K562 (cell line): ENCODE measurements around the gene HKDC1. TPM values are rescaled to one million over a fixed set of nuclear protein-coding genes. Genes with fewer than 3 reads are reported as not detected.

Source experiments
- CHD4 ChIP-seq: fragments of 200-600 bp; sonication (generic); IDR thresholded peaks from 3 replicates; pipeline ENCODE4 v1.6.1; 2012; ENCODE audit warnings: low read depth, mild to moderate bottlenecking, mixed read lengths, low read length, inconsistent platforms; ENCODE audit not compliant: insufficient read depth, insufficient replicate concordance, poor library complexity, severe bottlenecking
- DPF2 ChIP-seq: fragments of 450-650 bp; IDR thresholded peaks from 2 replicates; pipeline ENCODE4 v1.6.1; 2016
- ESRRA ChIP-seq: fragments of 450-650 bp; IDR thresholded peaks from 2 replicates; pipeline ENCODE4 v1.6.1; 2014; ENCODE audit warnings: low read depth, mild to moderate bottlenecking, moderate library complexity, borderline replicate concordance
- FOS ChIP-seq: IDR thresholded peaks from 3 replicates; pipeline ENCODE4 v1.6.1; 2011; ENCODE audit not compliant: insufficient read length; ENCODE audit errors: extremely low read depth
- L3MBTL2 ChIP-seq: fragments of 450-650 bp; IDR thresholded peaks from 2 replicates; pipeline ENCODE4 v1.6.1; 2016; ENCODE audit warnings: mild to moderate bottlenecking, moderate library complexity
- MAFF ChIP-seq: IDR thresholded peaks from 2 replicates; pipeline ENCODE4 v1.6.1; 2012; ENCODE audit warnings: low read length, improper control_type of control experiment
- MAZ ChIP-seq, 2 experiments: fragments of 450-650 bp in 1 of 2; sonication (generic) in 1 of 2; formaldehyde crosslinking; IDR thresholded peaks in 1 of 2; conservative IDR thresholded peaks in 1 of 2; 2 replicates each; pipeline versions ENCODE4 v1.4.0 to v1.5.0; 2020; ENCODE audit warnings: mild to moderate bottlenecking in 1 of 2, missing genetic modification reagents in 1 of 2
- MED1 ChIP-seq: sonication (generic); formaldehyde crosslinking; IDR thresholded peaks from 2 replicates; pipeline ENCODE4 v1.8.1; 2023; ENCODE audit warnings: missing genetic modification reagents, borderline replicate concordance
- NFIX ChIP-seq: fragments of 250-450 bp; sonication (Bioruptor Pico); IDR thresholded peaks from 2 replicates; pipeline ENCODE4 v1.4.0; 2020; ENCODE audit warnings: low read depth, mild to moderate bottlenecking, moderate library complexity
- RBFOX2 ChIP-seq: fragments of 200-400 bp; formaldehyde crosslinking; IDR thresholded peaks from 2 replicates; pipeline ENCODE4 v1.6.1; 2017; ENCODE audit warnings: low read depth, mild to moderate bottlenecking, low read length, moderate library complexity
- SMARCA4 ChIP-seq: fragments of 450-650 bp; IDR thresholded peaks from 2 replicates; pipeline ENCODE4 v1.6.1; 2016
- SOX6 ChIP-seq: fragments of 450-650 bp; IDR thresholded peaks from 2 replicates; pipeline ENCODE4 v1.6.1; 2014; ENCODE audit warnings: mild to moderate bottlenecking
- THRB ChIP-seq: fragments of 450-650 bp; formaldehyde crosslinking; conservative IDR thresholded peaks from 2 replicates; pipeline ENCODE4 v1.4.0; 2022; ENCODE audit warnings: mild to moderate bottlenecking, missing genetic modification characterization
- ZBTB33 ChIP-seq: sonication (generic); formaldehyde crosslinking; IDR thresholded peaks from 2 replicates; pipeline ENCODE4 v1.8.1; 2023; ENCODE audit warnings: mild to moderate bottlenecking, missing genetic modification reagents
- ZNF175 ChIP-seq: fragments of 200-800 bp; sonication (Bioruptor generic); IDR thresholded peaks from 2 replicates; pipeline ENCODE4 v1.6.1; 2016; ENCODE audit warnings: low read depth, mild to moderate bottlenecking, missing genetic modification characterization, missing compliant biosample characterization
- ZNF23 ChIP-seq: fragments of 250-450 bp; sonication (Bioruptor Pico); IDR thresholded peaks from 2 replicates; pipeline ENCODE4 v1.4.0; 2020; ENCODE audit warnings: mild to moderate bottlenecking
- ZNF24 ChIP-seq: fragments of 450-650 bp; IDR thresholded peaks from 2 replicates; pipeline ENCODE4 v1.6.1; 2016
- ZNF395 ChIP-seq: fragments of 200-800 bp; sonication (Bioruptor generic); IDR thresholded peaks from 2 replicates; pipeline ENCODE4 v1.6.1; 2017; ENCODE audit warnings: missing genetic modification characterization, missing compliant biosample characterization
- ZNF639 ChIP-seq, 2 experiments: fragments of 200-800 bp in 1 of 2; sonication (Bioruptor generic) in 1 of 2; sonication (generic) in 1 of 2; formaldehyde crosslinking in 1 of 2; IDR thresholded peaks in 1 of 2; conservative IDR thresholded peaks in 1 of 2; 2 replicates each; pipeline versions ENCODE4 v1.5.0 to v1.6.1; 2016 to 2020; ENCODE audit warnings: missing compliant biosample characterization in 1 of 2, missing genetic modification characterization in 1 of 2, missing genetic modification reagents in 1 of 2
- polyA plus RNA-seq, 8 experiments: library from polyadenylated mRNA; depleted of rRNA in 4 of 8; stranded (reverse) in 5 of 8; unstranded in 3 of 8; fragments of >200 nt; fragmentation: Nextera tagmentation in 2 of 8; fragmentation: Illumina TruSeq in 1 of 8; extraction: Ambion mirVana in 2 of 8; extraction: Trizol in 1 of 8; gene quantifications; 2 replicates each; pipeline versions ENCODE4 v1.2.1 to v1.2.3, GENCODE V29; 2011 to 2014; ENCODE audit warnings: inconsistent platforms in 1 of 8, missing spikeins in 1 of 8
- total RNA-seq, 7 experiments: library from RNA; depleted of rRNA in 6 of 7; stranded (reverse); fragments of >200 nt in 6 of 7; fragmentation: Illumina TruSeq in 2 of 7; extraction: Trizol in 2 of 7; gene quantifications; 2 replicates each; pipeline versions ENCODE4 v1.2.1 to v1.2.3, GENCODE V29; 2011 to 2021; ENCODE audit warnings: low replicate concordance in 1 of 7

Gene HKDC1
- total and polyA plus RNA-seq, 9 of the 15 experiments (the other 6 are each of a cell fraction or from before 2014, with no cell fraction given), result 0.04 to 0.22 (median 0.11) TPM; not detected in 5

GRCh38 chr10:69229616-69229916 lies 9.4 kb downstream of the HKDC1 start (continued):
- no peak for TF ChIP-seq THRB
- TF ChIP-seq SOX6, result no peak
- no peak for TF ChIP-seq ZNF175 (CRISPR knock-in tag)
- no peak for TF ChIP-seq DPF2
- TF ChIP-seq ZNF639 (CRISPR knock-in tag; conservative IDR thresholded peaks at IDR 0.05 in 1 of 2, IDR thresholded peaks at IDR 0.05 in 1 of 2), result no peak
- no peak for TF ChIP-seq ZNF23 (CRISPR knock-in tag)
- TF ChIP-seq FOS, result no peak
- TF ChIP-seq ZNF24, result no peak
- TF ChIP-seq MAFF, result no peak
- 0 out of 2 replicates have a peak, but pooled peaks have one; percentile 6 for TF ChIP-seq SMARCA4
- TF ChIP-seq ZNF395, result peak; percentile 19; the same call in 1 of the 2 replicates
- TF ChIP-seq MED1 (CRISPR knock-in tag), result no peak
- peak; percentile 2; the same call in 1 of the 2 replicates for TF ChIP-seq RBFOX2
- 0 out of 2 replicates have a peak, but pooled peaks have one; percentile 54 for TF ChIP-seq L3MBTL2
- no peak for TF ChIP-seq CHD4
- TF ChIP-seq MAZ (CRISPR knock-in tag; conservative IDR thresholded peaks at IDR 0.05 in 1 of 2, IDR thresholded peaks at IDR 0.05 in 1 of 2), result no peak
- TF ChIP-seq NFIX (CRISPR knock-in tag), result no peak
- TF ChIP-seq ZBTB33, result no peak
- 0 out of 2 replicates have a peak, but pooled peaks have one; percentile 5 for TF ChIP-seq ESRRA
